Adrenal gland (tissue), 12 donors: ENCODE data around the gene SLC16A10. TPM values are rescaled to one million over a fixed set of nuclear protein-coding genes. Genes with fewer than 3 reads are reported as not detected.
"Not testable (repeated sequence)": the region's sequence is repeated elsewhere in the genome, so short reads cannot be mapped to it uniquely, and the experiment has no call there.

ENCODE experiments used
- DNase-seq, 7 donors: peaks; one replicate each; pipeline ENCODE4 v3.0.0-alpha.2; 2019 to 2020
- H3K27ac ChIP-seq, 5 donors: fragments of 200-600 bp; sonication (generic) in 4 of 5; 1 replicate in 3 of 5; 2 replicates in 2 of 5; pipeline versions ENCODE4 v1.5.1 to v1.8.0; 2016 to 2020; ENCODE audit warnings: mild to moderate bottlenecking in 1 of 5
- H3K27me3 ChIP-seq: fragments of 200-600 bp; 2 replicates; pipeline ENCODE4 v1.8.0; 2021
- H3K36me3 ChIP-seq, 2 donors: fragments of 200-600 bp; replicated peaks in 1 of 2; 1 replicate in 1 of 2; 2 replicates in 1 of 2; pipeline versions ENCODE4 v1.5.1 to v1.8.0; 2018 to 2022
- H3K4me1 ChIP-seq, 2 donors: fragments of 200-600 bp; replicated peaks in 1 of 2; 1 replicate in 1 of 2; 2 replicates in 1 of 2; pipeline versions ENCODE4 v1.5.1 to v1.8.0; 2018 to 2021
- H3K4me3 ChIP-seq, 4 donors: fragments of 200-600 bp; sonication (generic) in 3 of 4; one replicate each; pipeline ENCODE4 v1.5.1; 2016 to 2018
- H3K9me3 ChIP-seq, 3 donors: fragments of 200-600 bp; sonication (generic) in 1 of 3; replicated peaks in 1 of 3; 1 replicate in 2 of 3; 2 replicates in 1 of 3; pipeline versions ENCODE4 v1.5.1 to v1.8.0; 2016 to 2021
- CTCF ChIP-seq, 6 experiments: fragments of 450-650 bp in 4 of 6; fragments of 200-600 bp in 2 of 6; sonication (generic) in 1 of 6; IDR thresholded peaks; 1 replicate in 5 of 6; 2 replicates in 1 of 6; pipeline versions ENCODE4 v1.5.1 to v1.8.0; 2016 to 2021; ENCODE audit warnings: antibody characterized with exemption in 6 of 6, mild to moderate bottlenecking in 2 of 6, moderate library complexity in 1 of 6
- POLR2A ChIP-seq, 2 donors: fragments of 450-650 bp; IDR thresholded peaks; one replicate each; pipeline ENCODE4 v1.6.1; 2017; ENCODE audit warnings: antibody characterized with exemption in 2 of 2, mild to moderate bottlenecking in 2 of 2, moderate library complexity in 1 of 2
- WGBS, 4 donors: extraction: QIAGEN DNeasy Blood & Tissue Kit in 2 of 4; methylation state at CpG; one replicate each; pipeline versions ENCODE4 v1.1.5 to v1.1.7; 2013 to 2017; 5-methylcytosine and 5-hydroxymethylcytosine counted together
- intact Hi-C, 2 donors: fragments of 100-400 bp; cut with DNase I; formaldehyde crosslinking; loops; one replicate each; pipeline versions ENCODE4 v1.14.1 to v1.15.0; 2022 to 2023
- polyA plus RNA-seq, 3 donors: library from polyadenylated mRNA; stranded (reverse); fragments of 200-250 nt in 2 of 3; fragments of 350-450 nt in 1 of 3; fragmentation: Illumina TruSeq in 1 of 3; extraction: RNeasy Lipid Tissue Mini Kit (QIAGEN cat#74804) in 1 of 3; gene quantifications; one replicate each; pipeline ENCODE4 v1.2.3, GENCODE V29; 2013 to 2014
- total RNA-seq, 9 donors: library from RNA; depleted of rRNA in 4 of 9; stranded (reverse); fragments of >200 nt in 4 of 9; fragments of 120-200 nt in 1 of 9; fragmentation: NEBNext Ultra II Directional in 1 of 9; extraction: Animal tissue kit (Norgen Biotek cat#: 25700) in 1 of 9; gene quantifications; one replicate each; pipeline versions ENCODE4 v1.1.0 to v1.2.4, GENCODE V29; 2013 to 2023
- donor health status: healthy with polysubstance abuse.
- donor health status: Bipolar disorder and iron deficiency.
- donor health status: DM: yes; HTN: yes; CAD: no.
- donor health status: DM: no; HTN: no; CAD: no.
- donor health status: DM: no; HTN: no; CAD: no.
- donor health status: DM: yes; HTN: yes; CAD: no.

SLC16A10 gene
- total and polyA plus RNA-seq, 12 donors = 4.6 to 97.0 (median 24.9) TPM

- no peaks in the 10 kb centered on the region for H3K27me3 ChIP-seq
- intact Hi-C loops = no loop called here
- 81 to 91% (median 85%) methylated on average over 5 of the region's 5 CpGs for WGBS, 4 donors
- no peak overlapping the region for H3K4me3 ChIP-seq
- H3K36me3 ChIP-seq = no peaks in the 10 kb centered on the region
- H3K27ac ChIP-seq = no peak overlapping the region
- H3K9me3 ChIP-seq = no peaks in the 10 kb centered on the region
- DNase-seq = no peak
- H3K4me1 ChIP-seq = no peaks in the 10 kb centered on the region
- TF ChIP-seq POLR2A (IDR thresholded peaks at IDR 0.05) = no peak
- TF ChIP-seq CTCF (IDR thresholded peaks at IDR 0.05) = no peak
Measured at GRCh38 chr6:111061508-111061907, 25.8 kb upstream of the SLC16A10 start.

GRCh38 chr6:111061985-111062384 lies 25.3 kb upstream of the SLC16A10 start:
- H3K36me3 ChIP-seq = not testable (repeated sequence)

GRCh38 chr6:111062860-111063259 lies 24.4 kb upstream of the SLC16A10 start:
- H3K27ac ChIP-seq, intact Hi-C loops, H3K4me1 ChIP-seq, DNase-seq, H3K4me3 ChIP-seq, H3K9me3 ChIP-seq, H3K27me3 ChIP-seq, H3K36me3 ChIP-seq: not testable (repeated sequence)
- 77 to 93% (median 84%) methylated on average over 5 of the region's 5 CpGs for WGBS, 4 donors

More at GRCh38 chr6:111061985-111062384, 25.3 kb upstream of the SLC16A10 start:
- H3K4me1 ChIP-seq, H3K27ac ChIP-seq, H3K27me3 ChIP-seq, DNase-seq, H3K9me3 ChIP-seq, H3K4me3 ChIP-seq, intact Hi-C loops: not testable (repeated sequence)
- 87 to 93% (median 92%) methylated on average over 5 of the region's 5 CpGs for WGBS, 4 donors

GRCh38 chr6:111068109-111068865 lies 19.0 kb upstream of the SLC16A10 start:
- intact Hi-C loops = no loop called here
- H3K36me3 ChIP-seq = no peaks in the 10 kb centered on the region
- H3K27ac ChIP-seq = no peak overlapping the region
- H3K4me3 ChIP-seq = no peak overlapping the region
- no peaks in the 10 kb centered on the region for H3K27me3 ChIP-seq
- 69 to 81% (median 76%) methylated on average over 8 of the region's 8 CpGs for WGBS, 4 donors
- H3K9me3 ChIP-seq = no peaks in the 10 kb centered on the region
- TF ChIP-seq CTCF (IDR thresholded peaks at IDR 0.05) = no peak
- TF ChIP-seq POLR2A (IDR thresholded peaks at IDR 0.05) = no peak
- no peaks in the 10 kb centered on the region for H3K4me1 ChIP-seq
- DNase-seq = no peak

GRCh38 chr6:111068866-111069234 lies 18.5 kb upstream of the SLC16A10 start:
- Histone ChIP-seq H3K4me3 (no peak overlapping the region), H3K27me3 (no peaks in the 10 kb centered on the region), H3K36me3 (no peaks in the 10 kb centered on the region), H3K9me3 (no peaks in the 10 kb centered on the region), H3K27ac (no peak overlapping the region), H3K4me1 (no peaks in the 10 kb centered on the region)
- no peak for DNase-seq
- no peak for TF ChIP-seq CTCF (IDR thresholded peaks at IDR 0.05)
- no peak for TF ChIP-seq POLR2A (IDR thresholded peaks at IDR 0.05)
- 64 to 67% (median 66%) methylated on average over 2 of the region's 2 CpGs for WGBS, 4 donors
- intact Hi-C loops = no loop called here
